Stimulated activated CD4-positive, alpha-beta T cell treated with anti-CD3 and anti-CD28 coated beads, TNF-alpha, amount 100 ng/mL, for 1 hour (primary cell): Measurements from ENCODE around the gene BPI.
"Not testable (repeated sequence)": the region's sequence is repeated elsewhere in the genome, so short reads cannot be mapped to it uniquely, and the experiment has no call there.

ENCODE experiments used
- DNase-seq, 3 donors: peaks; one replicate each; pipeline ENCODE4 v3.0.0-alpha.2; 2020; ENCODE audit warnings: low read depth in 3 of 3, low spot score in 1 of 3

BPI gene

GRCh38 chr20:38331814-38332213 is 27.9 kb downstream of the BPI start:
- no peak for DNase-seq

GRCh38 chr20:38334016-38334415 is 30.1 kb downstream of the BPI start:
- no peak for DNase-seq

GRCh38 chr20:38336726-38337125 is 32.8 kb downstream of the BPI start:
- no peak for DNase-seq

GRCh38 chr20:38337561-38338140 is 33.7 kb downstream of the BPI start:
- DNase-seq = no peak

- no peak for DNase-seq
These were observed 35.0 kb downstream of the BPI start for GRCh38 chr20:38338849-38339520.

- not testable (repeated sequence) for DNase-seq
These were observed 35.6 kb downstream of the BPI start for GRCh38 chr20:38339521-38339896.

GRCh38 chr20:38339997-38340396 is 36.0 kb downstream of the BPI start:
- no peak for DNase-seq

- no peak for DNase-seq
These were observed 36.7 kb downstream of the BPI start for GRCh38 chr20:38340693-38341092.

GRCh38 chr20:38342216-38342615 is 38.3 kb downstream of the BPI start:
- no peak for DNase-seq

GRCh38 chr20:38342713-38343310 is 38.9 kb downstream of the BPI start:
- DNase-seq = no peak

- no peak for DNase-seq
These were observed 39.6 kb downstream of the BPI start for GRCh38 chr20:38343311-38344106.

GRCh38 chr20:38344107-38344701 is 40.2 kb downstream of the BPI start:
- DNase-seq = no peak

GRCh38 chr20:38345643-38346042 is 41.7 kb downstream of the BPI start:
- DNase-seq = no peak

GRCh38 chr20:38346247-38346651 is 42.3 kb downstream of the BPI start, which contains the start of gene LBP:
Gene LBP (plus strand): TSS chr20:38346482. CDS start chr20:38346517, 35 bp downstream.
- DNase-seq = no peak

- no peak for DNase-seq
These were observed 42.8 kb downstream of the BPI start for GRCh38 chr20:38346741-38347140.

GRCh38 chr20:38349856-38350255 is 45.9 kb downstream of the BPI start:
- DNase-seq = no peak

GRCh38 chr20:38350879-38351775 is 47.2 kb downstream of the BPI start:
- DNase-seq = no peak

- no peak for DNase-seq
These were observed 49.4 kb downstream of the BPI start for GRCh38 chr20:38353316-38353715.

- no peak for DNase-seq
These were observed 50.3 kb downstream of the BPI start for GRCh38 chr20:38354227-38354626.
